ENCODE data around the gene DUS1L.
A peak's percentile ranks its signal among the peaks of the same experiment; 100 is the strongest.

DUS1L gene

GRCh38 chr17:82028246-82028645 lies 37.4 kb downstream of the DUS1L start:
- DNase-seq (ENCODE audit: low read depth in 2 of 3, low spot score in 1 of 3) = no peak

DNA sequence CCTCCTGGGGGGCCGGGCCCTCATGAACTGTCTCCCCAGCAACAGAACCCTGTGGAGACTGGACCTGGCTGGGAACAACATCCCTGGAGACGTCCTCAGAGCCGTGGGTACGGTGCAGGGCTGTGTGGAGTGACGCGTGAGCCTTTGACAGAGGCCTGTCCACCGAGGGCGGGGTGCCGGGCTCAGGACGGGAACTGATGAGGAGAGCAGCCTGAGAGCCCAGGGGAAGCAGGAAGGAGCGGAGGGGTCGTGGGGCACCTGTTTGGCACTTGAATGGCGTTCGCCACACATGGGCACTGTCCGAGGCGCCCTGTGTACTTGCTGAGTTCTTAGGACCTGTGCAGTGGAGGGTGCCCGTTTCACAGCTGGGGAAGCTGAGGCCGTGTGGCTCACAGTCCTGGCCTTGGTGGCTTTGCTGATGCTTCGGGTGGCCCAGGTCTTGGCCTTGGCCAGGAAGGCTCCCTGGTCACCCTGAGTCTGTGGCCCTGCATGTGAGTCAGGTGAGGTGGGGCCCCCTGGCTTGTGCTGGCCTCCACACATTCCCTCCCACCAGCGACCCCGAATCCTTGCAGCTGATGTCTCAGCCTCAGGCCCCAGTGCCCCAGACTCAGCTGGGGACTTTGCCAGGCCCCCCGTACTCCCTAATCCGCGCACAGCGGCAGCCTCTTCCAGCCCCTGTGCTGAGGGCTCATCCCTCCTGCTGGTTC lies 40.0 kb downstream of the DUS1L start:
- DNase-seq (ENCODE audit: low read depth in 2 of 3, low spot score in 1 of 3) = no peak

- no peak for DNase-seq (ENCODE audit: low read depth in 2 of 3, low spot score in 1 of 3)
Observed at GRCh38 chr17:82024859-82025258, 40.7 kb downstream of the DUS1L start.

GRCh38 chr17:82023447-82024241 lies 42.0 kb downstream of the DUS1L start:
- DNase-seq (ENCODE audit: low read depth in 2 of 3, low spot score in 1 of 3) = no peak

GRCh38 chr17:82022981-82023446 lies 42.6 kb downstream of the DUS1L start, which contains the start of gene LRRC45:
LRRC45 (plus strand) TSS chr17:82023305; CDS start chr17:82023644, 339 bp downstream.
- peak; percentile 99 to 100 (median 100) for DNase-seq (ENCODE audit: low read depth in 2 of 3, low spot score in 1 of 3)

DNA sequence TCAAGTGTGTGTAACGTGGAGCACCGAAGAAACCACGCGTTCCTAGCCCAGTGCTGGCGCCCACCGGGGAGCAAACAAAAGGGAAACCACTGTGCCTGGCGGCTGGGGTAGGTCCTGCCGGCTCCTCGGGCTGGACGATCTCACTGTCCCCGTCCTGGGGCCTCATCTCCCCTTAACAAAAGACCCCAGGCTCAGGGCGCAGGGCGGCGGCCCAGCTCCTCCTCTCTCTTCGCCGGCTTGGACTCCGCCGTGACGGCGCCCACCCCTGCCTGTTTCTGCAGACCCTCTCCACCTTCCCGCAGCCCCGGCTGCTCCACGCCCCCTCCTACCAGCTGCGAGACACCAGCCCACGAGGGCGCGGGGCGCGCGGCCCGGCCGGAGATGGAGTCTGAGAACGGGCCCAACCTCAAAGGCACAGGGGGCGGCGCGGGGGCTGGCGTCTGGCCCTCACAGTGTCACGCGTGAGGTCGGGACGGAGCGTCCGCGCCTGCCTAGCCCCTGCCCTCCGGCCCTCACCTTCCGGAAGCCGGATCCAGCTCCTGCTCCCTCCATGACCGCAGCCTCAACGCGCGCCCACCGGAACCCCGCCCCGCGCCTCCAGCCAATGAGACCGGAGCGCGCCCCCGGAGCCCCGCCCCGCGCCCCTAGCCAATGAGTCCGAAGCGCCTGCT lies 43.2 kb downstream of the DUS1L start, which contains the start of gene CENPX:
TSS of gene CENPX (minus strand) at position 569 of the 671 bp plus-strand sequence. CDS start at position 552, 17 bp downstream.
- DNase-seq (ENCODE audit: low read depth in 2 of 3, low spot score in 1 of 3) = peak in 1 of 3 donors; percentile 15

DNA sequence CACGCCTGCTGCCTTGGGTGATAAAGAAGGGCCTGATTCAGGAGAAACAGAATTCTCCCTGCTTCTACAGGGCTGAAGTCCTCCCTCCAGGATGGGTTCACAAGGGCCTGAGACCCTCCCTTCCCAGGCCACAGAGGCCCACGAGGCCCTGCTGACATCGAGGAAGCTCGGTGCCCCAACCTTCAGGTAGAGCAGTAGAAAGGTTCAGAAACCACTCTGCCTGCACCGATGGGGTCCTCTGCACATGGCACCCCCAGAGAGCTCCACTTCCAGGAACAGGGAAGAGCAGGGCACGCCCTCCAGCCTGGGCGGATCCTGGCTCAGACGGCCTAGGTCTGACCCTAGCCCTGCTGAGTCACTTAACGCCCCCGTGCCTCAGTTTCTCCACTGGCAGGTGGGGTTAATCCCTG lies 43.7 kb downstream of the DUS1L start:
- no peak for DNase-seq (ENCODE audit: low read depth in 2 of 3, low spot score in 1 of 3)

GRCh38 chr17:82021107-82021899 lies 44.3 kb downstream of the DUS1L start:
- peak in 2 of 3 donors; percentile 46 to 53 for DNase-seq (ENCODE audit: low read depth in 2 of 3, low spot score in 1 of 3)

DNA sequence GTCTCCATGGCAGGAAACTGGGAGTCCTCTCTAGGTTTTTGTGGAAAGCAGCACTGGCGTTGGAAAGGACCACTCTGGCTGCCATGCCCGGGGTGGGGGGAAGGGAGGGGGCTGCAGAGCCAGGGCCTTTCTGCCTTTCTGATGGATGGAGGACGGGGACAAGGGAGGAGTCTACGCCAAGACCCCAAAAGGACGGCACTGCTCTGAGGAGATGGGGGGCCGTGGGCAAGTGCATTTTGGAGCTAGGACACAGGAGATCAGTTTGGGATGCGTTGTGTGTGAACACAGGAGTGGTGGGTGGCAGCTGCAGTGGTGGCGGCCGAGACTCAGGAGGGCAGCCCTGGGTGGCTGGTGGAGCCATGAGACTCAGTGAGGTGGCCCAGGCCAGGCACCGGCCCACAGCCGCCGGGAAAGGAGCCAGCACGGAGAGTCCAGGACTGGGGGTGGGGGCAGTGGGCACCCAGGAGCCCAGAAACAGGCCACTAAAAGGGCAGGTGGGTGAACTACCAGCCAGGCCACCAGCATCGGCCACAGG lies 45.0 kb downstream of the DUS1L start:
- no peak for DNase-seq (ENCODE audit: low read depth in 2 of 3, low spot score in 1 of 3)

DNA sequence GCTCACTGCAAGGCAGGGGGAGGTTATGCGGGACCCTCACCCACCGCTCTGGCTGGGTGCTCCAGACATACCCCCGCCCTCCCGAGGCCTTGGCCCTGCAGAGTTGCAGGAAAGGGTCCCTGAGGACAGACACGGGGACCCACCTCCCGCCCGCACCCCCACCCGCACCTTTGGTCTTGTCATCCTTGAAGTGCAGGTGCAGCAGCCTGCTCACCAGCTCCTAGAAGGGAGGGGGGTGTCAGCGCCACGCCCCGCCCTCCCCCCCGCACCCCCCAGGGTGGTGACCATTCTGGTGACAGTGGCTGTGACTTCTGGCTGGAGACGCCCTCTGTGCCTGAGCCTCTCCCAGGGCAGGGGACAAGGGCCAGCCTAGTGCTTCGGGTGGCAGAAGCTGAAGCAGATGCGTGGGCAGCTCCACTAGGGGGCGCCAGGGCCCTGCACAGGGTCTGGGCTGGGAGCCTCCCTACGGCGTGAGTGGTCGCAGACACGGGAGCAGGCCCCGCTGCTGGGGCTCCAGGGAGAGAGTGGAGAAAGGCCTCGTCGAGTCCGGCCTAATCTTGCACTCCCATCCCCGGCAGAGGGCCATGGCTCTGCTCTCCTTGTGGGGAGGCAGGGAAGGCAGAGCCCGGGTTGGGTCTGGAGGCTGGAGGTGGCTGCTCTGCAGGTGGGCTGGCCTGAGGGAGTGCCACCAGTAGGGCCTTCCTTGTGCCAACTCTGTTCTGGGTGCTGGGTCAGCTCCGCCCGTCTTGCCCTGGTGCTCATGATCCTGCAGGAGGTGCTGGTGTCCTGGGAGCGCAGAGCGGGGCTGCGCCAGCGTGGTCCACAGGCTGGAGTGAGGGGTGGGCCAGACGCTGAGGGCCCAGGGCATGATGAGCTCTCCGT lies 45.7 kb downstream of the DUS1L start:
- DNase-seq (ENCODE audit: low read depth in 2 of 3, low spot score in 1 of 3) = peak in 2 of 3 donors; percentile 68

DNA sequence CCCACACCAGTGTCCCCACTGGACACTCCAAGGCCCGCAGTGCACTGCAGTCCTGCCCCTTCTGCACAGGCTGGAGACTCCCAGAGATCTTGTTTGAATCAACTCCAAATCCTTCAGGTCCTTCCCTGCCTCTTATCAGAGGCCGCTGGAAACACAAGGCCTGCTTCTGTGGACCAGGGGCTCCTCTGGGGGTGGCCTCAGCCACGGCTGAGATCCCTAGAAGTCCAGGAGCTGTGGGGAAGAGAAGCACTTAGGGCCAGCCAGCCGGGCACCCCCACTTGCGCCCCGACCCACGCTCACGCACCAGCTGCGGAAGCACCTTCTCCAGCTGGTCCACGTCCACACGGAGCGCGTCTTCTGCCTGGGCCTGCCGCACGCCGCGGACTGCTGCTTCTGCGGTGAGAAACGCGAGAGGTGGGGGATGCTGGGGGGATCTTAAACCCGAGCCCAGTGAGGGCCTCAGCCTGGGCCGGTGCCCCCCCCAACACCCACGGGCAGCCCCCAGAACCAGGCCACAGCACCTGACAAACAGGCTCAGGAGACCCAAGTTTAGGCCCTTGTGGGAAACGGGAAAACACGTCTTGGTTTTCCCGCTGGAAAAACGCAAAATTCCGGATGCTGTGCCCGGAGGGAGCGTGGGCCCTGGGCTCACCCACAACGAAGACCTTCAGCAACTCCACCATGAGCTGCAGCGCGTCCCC lies 46.5 kb downstream of the DUS1L start:
- DNase-seq (ENCODE audit: low read depth in 2 of 3, low spot score in 1 of 3) = no peak

GRCh38 chr17:82018152-82018988 lies 47.2 kb downstream of the DUS1L start:
- no peak for DNase-seq (ENCODE audit: low read depth in 2 of 3, low spot score in 1 of 3)

DNA sequence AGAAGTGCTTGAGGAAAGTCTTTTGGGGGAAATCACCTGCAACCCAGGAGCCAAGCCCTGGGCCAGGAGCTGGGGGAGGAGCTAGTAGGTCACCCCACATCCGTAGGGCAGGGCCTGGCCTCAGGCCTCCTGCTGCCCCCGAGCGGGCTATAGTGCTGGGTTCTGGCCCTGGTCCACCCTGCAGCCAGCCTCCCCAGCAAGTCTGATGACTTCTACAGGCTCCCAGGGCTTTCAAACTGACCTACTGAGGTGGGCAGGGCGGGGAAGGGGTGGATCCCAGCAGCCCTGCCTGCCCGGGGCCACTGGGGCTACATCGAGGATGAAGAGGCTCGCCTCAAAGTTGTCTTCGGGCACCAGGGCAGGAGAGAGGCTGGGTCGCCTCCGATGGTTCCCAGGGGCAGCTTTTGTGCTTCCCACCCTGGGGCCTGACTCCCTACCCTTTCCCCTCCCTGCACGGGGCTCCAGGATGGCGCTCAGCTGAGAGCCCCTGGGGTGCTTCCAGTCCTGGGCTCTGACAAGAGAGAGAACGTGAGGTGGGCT lies 47.9 kb downstream of the DUS1L start:
- DNase-seq (ENCODE audit: low read depth in 2 of 3, low spot score in 1 of 3) = no peak

DNA sequence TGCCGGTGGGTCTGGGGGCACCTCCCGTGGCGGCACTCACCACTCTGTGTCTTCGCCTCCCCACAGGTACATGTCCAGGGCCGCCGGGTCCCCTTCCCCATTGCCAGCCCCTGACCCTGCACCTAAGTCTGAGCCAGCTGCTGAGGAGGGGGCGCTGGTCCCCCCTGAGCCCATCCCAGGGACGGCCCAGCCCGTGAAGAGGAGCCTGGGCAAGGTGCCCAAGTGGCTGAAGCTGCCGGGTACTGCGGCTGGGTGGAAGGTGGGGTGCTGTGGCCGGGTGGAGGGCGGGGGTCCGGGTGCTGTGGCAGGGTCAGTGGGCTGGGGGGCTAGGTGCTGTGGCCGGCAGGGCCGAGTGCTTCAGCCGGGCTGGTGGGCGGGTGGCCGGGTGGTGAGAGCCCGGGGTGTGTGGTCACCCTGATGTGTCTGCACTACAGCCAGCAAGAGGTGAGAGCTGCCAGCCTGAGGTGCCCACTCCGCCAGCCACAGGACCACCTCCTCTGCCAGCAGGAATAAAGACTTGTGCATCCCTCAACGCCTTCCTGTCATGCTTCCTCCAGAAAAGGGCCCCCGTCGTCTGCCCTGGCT lies 48.6 kb downstream of the DUS1L start:
- DNase-seq (ENCODE audit: low read depth in 2 of 3, low spot score in 1 of 3) = no peak

GRCh38 chr17:82016061-82016874 lies 49.3 kb downstream of the DUS1L start:
- no peak for DNase-seq (ENCODE audit: low read depth in 2 of 3, low spot score in 1 of 3)

- DNase-seq (ENCODE audit: low read depth in 2 of 3, low spot score in 1 of 3) = no peak
Observed at GRCh38 chr17:82015311-82015971, 50.2 kb downstream of the DUS1L start.

Measured in stimulated activated CD4-positive, alpha-beta T cell treated with anti-CD3 and anti-CD28 coated beads, Interleukin-12 subunit alpha, Interleukin-12 subunit beta, amount 100 ng/mL, for 48 hours (primary cell).